ENCODE results near the gene BABAM2.
"Not testable (repeated sequence)": the region's sequence is repeated elsewhere in the genome, so short reads cannot be mapped to it uniquely, and the experiment has no call there.

The BABAM2 gene

DNA sequence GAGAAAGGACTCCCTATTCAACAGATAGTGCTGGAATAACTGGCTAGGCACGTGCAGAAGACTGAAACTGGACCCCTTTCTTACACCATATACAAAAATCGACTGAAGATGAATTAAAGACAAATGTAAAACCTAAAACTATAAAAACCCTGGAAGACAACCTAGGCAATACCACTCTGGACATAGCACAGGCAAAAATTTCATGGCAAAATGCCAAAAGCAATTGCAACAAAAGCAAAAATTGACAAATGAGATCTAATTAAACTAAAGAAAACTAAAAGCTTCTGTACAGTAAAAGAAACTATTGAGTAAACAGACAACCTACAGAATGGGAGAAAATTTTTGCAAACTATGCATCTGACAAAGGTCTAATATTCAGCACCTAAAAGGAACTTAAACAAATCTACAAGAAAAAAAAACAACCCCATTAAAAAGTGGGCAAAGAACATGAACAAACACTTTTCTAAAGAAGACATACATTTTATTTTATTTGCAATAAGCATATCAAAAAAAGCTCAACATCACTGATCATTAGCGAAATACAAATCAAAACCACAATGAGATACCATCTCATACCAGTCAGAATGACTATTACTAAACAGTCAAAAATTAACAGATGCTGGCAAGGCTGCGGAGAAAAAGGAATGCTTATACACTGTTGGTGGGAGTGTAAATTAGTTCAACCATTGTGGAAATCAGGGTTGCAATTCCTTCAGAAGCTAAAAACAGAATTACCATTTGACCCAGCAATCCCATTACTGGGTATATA lies 8.5 kb upstream of the BABAM2 start:
- not testable (repeated sequence) for DNase-seq

DNA sequence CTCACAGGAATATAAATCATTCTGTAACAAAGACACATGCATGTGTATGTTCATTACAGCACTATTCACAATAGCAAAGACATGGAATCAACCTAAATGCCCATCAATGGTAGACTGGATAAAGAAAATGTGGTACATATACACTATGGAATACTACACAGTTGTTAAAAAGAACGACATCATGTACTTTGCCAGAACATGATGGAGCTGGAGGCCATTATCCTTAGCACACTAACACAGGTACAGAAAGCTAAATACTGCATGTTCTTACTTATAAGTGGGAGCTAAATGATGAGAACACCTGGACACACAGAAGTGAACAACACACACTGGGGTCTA lies 8.0 kb upstream of the BABAM2 start:
- not testable (repeated sequence) for DNase-seq

DNA sequence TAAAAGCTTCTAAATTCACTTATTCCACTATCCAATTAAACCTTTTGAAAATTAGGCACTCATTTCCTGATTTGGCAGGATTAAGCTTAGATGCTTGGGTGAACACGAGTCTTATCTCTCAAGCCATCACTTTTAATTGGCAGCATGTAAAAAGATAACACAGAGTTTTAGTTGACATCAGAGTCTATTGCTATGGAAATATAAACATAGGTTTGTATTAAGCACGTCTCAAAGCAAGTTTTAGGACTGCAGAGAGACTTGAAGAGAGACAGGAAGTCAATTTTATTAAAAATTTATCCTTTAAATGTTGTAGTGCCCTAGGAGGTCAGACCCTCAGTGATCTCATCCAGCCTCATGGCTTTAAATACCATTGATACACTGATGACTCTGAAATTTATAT lies 5.9 kb upstream of the BABAM2 start:
- no peak for DNase-seq

DNA sequence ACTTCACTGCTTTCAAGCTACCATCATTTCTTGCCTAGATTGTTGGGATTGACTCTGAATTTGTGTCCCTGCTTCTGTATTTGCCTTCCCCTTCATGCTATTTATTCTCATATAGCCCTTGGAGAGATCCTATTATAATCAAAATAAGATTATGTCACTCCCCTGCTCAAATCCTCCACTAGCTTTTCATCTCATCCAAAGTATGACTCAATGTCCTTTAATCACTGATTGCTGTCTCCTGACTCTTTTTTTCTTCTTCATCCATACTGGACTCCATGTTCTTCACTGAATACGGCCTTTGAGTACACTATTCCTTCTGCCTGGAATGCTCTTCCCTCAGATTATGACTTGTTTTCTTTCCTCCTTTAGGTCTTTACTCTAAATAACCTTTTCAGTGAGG lies 5.3 kb upstream of the BABAM2 start:
- DNase-seq, result no peak

DNA sequence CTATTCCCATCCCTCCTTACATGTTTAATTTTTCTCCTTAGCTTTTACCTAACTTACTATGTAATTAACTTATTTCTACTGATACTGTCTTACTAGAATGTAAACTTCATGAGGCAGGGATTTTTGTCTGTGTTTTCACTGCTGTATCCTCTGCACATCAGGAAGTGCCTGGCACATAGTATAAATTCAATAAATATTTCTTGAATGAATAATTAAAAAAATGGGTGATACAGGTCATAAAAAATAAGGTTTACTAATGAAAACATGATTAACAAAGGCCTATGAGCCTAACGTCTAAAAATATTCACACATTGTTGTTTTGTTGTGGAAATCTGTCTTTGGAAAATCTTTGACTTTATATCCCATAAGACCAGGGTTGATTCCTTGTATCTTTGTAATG lies 4.9 kb upstream of the BABAM2 start:
- no peak for DNase-seq

DNA sequence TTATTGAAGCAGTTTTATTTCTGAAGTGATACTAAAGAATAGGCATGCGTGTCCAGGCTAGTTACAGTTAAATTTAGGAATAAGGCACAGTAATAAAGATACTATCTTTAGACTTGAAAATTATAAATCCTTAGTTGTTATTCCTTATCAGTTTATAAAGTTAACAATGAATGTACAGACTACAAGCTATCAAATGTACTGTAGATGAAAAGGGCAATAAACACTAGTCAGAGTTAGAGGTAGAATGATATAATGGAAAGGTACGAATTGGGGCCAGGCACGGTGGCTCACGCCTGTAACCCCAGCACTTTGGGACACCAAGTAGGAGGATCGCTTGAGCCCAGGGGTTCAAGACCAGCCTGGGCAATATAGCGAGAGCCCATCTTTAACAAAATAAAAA lies 4.2 kb upstream of the BABAM2 start:
- no peak for DNase-seq

DNA sequence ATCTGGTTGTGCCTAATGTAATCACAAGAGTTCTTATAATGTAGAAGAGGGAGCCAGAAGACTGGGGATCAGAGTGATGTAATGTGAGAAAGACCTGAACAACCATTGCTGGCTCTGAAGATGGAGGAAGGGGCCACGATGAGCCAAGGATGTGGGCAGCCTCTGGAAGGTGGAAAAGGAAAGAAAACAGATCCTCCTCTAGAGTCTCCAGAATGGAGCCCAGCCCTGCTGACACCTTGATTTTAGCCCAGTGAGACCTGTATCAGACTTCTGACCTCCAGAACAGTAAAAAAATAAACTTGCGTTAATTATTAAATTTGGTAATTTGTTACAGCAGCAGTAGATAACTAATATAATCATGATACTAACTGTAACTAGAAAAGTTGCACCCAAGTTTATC lies 3.4 kb upstream of the BABAM2 start:
- DNase-seq, result no peak

DNA sequence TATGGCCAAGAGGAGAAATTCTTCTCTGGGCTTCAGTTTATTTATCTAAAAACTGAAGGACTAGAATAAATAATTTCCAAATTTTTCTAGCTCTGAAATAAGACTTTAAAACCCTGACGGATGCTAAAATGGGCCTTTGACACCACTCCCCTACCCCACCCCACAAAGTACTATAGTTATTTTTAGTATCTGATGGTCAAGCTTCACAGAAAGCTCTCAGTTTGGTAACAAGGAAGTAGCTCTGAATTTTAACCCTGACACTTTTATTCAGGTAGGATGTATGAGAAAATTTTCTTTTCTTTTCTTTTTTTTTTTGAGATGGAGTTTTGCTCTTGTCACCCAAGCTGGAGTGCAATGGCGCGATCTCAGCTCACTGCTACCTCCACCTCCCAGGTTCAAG lies 2.7 kb upstream of the BABAM2 start:
- DNase-seq, result no peak

DNA sequence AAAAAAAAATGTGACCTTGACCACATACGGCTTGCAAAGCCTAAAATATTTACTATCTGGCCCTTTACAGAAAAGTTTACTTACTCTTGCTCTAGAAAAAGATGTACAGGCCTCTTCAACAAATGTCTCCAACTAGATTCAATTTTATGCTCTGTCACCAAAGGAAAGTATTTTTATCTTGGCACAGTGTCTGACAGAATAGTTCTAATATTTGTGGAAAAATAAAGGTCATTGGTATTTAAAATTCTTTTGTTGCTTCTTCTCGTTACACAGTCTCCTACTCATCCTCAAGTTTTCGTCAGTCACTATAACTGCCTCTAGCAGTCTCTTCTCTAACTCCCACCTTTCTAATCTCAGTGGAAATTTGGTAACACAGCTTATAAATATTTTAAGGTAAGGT lies 1.7 kb upstream of the BABAM2 start:
- DNase-seq, result no peak

DNA sequence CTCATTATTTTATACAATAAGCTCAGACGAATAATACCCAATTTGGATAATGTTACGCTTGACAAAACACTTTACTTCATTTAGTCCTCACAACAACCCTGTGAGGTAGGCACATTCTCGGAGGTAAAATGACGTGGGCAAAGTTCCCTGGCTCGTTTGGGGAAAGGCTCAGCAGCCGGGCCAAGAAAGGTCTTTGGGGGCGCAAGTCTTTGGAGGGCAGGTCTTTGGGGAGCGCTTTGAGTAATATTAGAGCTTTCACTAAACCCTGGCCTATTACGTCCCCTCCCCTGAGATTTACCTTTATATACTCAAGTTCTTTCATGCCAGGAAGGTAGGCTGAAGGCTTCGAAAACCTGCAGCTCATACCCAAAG lies 769 bp upstream of the BABAM2 start:
- DNase-seq, result no peak

DNA sequence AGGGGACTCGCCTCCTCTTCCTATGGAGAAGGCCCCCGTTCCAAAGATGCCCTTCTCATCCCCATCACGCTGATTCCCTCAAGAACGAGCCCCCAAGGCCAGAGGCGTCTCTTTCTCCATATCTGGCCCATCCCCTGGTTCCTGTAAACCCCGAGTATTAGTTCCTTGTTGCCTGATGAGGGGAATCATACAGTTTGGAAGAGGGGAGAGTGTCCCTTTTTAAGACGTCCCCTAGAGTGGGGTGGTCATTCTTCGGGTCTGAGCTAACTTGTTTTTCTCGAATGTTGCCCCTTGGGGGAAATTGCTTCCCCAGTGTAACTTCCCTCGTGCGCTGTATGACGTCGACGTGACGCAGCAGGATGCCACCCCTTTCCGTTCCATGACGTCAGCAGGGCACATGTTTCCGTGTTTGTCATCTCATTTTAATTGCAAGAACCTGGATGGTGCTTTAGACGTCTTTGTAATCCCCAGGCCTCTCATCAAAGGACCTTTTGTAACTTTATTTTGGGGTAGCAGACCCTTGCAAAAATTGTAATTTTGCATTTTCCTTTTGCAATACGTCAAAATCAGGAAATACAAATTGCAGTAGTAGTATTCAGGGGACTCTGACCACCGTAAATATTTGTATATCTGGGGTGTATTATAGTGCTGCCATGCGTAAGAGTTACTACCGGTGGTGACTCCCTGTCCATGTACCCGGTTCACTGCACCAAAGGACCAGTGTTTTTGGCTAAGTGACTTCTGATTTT lies 569 bp downstream of the BABAM2 start:
- DNase-seq, result peak; percentile 88

DNA sequence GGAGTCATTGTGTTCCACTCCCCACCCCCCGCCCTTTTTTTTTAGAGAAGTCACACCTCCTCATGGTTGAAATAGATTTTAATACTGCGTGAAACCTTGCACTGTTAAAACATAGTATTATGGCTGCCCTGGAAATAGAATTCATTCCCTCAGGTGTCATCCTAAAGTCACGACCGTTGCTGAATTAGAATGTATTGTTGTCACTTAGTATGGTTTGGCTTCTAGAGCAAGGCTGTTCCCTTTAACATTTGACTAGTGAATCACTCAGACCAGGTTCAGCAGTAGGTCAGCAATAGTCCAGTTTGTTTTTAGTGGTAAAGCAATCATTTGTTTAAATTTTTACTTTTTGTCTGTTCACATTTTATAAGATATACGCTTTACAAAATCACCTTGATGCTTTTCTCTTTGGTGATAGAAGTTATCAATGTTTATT lies 1.2 kb downstream of the BABAM2 start:
- DNase-seq, result no peak

DNA sequence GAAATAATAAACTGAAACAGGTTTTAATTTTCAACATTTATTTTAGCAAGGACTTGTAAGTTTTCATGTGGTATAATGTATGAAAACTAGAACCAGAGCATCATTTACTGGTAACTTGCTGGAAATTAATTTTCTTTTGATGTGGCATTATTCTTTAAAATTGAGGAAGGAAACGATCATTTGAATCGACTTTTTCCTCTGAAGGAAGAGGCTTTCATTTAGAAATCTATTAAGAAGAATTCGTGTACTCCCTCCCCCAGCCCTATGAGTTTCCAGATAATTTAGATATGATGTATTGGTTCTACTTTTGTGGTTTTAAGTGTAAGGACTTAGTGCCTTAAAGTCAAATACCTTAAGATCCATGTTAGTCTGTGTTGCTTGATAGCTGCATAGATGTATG lies 2.5 kb downstream of the BABAM2 start:
- peak; percentile 13 for DNase-seq

DNA sequence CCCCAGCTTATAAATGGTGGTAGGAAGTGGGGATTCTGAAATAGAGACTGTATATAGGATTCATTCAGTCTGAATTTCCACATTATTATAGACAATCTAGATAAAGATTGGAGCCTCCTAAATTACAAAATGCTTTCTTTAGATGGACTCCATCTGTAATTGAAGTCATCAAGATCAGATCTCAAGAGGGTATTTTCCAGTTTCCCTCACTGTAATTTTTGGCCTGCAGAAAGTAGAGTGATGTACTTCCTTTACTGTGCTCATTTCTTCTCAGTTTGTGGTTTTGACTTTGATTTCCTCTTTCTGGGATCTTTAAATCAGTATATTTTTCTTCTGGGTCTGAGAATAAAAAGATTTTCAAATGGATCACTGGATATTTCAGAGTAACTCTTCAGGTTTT lies 7.2 kb downstream of the BABAM2 start:
- peak; percentile 85 for DNase-seq

DNA sequence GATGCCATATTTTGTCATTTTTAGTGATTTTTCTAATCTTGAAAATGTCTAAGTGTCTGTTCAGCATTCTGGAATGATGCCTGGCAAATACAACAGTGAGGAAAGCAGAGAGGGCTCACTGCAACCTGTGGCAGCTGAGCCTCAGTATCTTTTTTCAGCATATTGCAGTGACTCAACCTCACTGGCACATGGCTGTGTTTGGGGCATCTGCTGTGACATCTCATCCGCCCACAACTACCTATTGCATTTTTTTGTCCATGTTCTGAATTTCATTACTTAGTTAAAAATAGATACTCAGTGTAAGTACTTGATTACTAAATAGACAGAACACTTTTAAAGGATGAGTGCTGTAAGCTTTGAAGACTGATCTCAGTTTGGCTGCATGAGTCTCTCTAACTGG lies 10.7 kb downstream of the BABAM2 start:
- DNase-seq, result peak; percentile 86

DNA sequence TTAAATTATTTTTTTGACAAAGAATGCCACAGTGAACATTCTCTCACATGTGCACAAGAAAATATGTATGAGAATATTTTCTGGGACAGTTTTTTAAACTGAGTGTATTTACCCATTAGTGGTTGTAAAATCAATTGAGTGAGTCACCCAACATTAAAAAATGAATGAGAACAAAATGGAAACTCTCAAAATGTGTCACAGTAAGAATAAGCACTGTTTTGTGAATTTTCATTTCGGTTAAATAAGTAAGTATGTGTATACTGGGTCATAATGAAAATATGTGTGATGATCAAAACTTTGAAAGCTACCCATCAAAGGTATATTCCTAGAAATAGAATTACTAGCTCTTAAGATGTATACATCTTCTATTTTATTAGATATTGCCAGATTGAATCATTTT lies 11.6 kb downstream of the BABAM2 start:
- DNase-seq, result peak; percentile 5

DNA sequence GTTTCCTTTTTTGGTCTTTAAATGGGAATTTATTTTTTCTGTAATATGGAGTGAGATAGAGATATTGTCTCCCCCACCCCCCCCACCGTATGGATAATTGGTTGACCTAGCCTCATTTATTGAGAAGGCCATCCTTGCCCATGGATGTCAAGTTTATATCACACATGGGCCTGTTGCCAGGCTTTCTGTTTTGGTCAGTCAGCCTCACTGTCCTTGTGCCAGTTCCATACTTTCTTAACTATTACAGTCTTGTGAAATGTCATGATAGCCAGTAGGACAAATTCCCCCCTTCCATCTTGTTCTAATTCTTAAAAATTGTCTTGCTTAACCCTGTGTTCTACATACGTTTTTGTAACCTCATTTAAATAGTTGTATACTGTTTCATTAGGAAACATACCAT lies 12.5 kb downstream of the BABAM2 start:
- peak; percentile 6 for DNase-seq

DNA sequence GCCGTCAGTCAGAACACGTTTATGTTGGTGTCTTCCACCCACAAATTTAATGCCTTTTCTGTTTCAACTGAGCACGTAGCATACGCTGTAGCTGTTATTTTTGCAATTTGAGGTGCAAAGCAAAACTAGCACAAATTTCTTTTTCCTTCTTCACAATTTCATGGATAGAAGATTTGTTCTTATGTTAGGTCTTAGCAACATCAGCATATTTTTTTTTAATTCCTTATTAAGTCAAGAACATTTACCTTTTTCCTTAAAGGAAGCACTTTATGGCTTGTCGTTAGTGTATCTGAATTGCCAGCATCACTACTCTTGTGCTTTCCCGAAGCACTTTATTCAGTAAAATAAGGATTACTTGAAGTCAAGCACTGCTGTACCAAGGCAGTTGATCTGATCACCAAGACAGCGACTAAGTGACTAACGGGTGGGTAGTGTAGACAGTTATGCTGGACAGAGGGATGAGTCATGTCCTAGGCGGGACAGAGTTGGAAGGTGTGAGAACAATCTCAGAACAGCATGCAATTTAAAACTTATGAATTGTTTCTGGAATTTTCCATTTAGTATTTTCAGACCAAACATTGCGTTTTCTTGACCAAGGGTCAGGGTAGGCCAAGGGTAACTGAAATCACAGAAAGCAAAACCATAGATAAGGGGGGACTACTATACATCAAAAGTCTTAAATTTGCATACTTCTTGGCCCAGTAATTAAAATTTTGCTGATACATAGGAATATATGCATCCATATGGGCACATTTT lies 13.3 kb downstream of the BABAM2 start:
- DNase-seq, result peak; percentile 36

DNA sequence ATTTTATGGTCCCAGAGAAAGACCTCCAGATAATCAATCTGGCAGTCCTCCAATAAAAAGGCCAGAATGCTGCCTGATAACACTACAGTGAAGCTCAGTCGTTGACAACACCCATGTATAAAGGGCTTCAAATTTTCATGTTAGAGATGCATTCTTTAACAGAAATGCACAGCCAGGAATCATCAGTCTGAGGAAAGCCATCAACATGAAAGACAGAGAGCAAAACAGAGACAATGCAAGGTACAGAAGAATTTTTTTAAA lies 13.8 kb downstream of the BABAM2 start:
- DNase-seq, result no peak

DNA sequence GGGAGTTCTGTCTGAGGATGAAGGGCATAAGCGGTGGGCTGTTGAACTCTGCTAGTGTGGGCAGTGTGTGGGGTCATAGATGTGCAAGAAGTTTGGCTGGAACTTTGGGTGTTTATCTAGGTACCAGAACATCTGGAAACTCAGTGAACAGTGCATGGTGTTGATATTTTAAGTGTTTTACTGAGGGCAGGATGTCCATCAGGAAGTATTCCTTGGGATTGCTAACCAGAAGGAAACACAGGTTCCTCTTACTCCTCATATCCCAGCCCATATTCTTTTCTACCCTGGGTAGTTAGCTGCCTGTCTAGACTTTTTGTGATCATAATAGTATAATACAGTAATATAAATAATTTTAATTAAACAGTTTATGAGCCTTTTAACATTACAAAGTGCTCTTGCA lies 15.5 kb downstream of the BABAM2 start:
- DNase-seq, result no peak

DNA sequence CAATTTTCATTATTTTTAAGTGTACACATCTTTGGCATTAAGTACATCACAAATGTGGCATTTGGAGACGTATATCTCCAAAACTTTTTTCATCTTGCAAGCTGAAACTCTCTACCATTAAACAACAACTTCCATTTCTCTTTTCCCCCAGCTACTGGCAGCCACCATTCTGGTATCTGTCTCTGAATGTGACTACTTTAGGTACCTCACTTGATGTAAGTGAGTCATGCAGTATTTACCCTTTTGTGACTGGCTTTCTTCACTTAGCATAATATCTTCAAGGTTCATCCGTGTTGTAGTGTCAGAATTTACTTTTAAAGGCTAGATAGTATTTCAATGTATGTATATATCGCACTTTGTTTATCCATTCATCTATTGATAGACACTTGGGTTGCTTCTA lies 17.0 kb downstream of the BABAM2 start:
- DNase-seq, result no peak

DNA sequence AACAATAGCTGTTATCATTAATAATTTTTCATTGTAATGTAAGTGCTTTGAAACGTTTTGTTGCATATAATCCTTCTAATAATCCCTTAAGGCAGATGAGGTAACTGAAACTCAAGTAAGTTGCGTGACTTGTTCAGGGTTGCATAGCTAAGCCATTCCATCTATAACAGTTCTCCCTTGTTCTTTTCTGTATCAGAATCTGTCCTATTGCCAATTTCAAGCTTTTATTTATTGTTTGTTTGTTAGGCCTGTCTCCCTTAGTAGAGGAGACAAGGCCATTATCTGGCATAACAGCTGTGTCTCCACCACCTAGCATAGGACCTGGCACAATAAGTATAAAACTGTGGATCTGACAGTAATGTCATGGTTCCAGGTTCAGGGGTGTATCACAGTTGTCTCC lies 19.4 kb downstream of the BABAM2 start:
- no peak for DNase-seq

DNA sequence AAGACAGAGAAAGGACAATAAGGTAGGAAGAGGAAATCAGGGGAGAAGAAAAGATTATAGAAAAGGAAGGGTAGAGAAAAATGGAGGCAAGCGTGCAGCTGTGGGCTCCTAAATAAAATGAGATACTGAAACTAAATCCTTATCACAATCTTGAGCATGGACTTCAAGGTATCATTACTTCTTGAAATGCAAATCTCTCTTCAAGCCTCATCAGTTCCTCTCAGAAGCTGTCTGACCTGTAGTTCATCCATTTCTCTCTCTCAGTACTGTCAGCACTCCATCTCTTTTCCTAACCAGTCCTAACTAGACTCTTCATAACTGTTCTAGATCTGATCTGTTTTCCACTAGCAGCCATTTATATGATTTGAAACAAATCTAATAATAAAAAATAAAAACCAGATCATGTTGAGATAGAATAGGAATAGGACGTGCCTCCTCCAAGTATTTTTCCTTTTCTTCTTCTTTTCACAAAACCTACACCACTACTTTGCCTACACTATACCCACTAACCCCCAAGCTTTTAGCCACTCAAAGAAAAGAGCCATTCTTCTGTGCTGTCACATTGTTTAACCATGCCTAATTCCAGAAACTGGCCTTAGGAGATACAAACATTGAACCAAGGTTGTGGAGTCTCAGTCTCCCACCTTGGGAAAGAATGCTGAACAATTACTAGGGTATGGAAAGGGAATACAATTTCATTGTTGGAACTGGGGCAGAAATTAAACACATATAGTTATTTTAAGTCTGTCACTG lies 21.1 kb downstream of the BABAM2 start:
- no peak for DNase-seq

DNA sequence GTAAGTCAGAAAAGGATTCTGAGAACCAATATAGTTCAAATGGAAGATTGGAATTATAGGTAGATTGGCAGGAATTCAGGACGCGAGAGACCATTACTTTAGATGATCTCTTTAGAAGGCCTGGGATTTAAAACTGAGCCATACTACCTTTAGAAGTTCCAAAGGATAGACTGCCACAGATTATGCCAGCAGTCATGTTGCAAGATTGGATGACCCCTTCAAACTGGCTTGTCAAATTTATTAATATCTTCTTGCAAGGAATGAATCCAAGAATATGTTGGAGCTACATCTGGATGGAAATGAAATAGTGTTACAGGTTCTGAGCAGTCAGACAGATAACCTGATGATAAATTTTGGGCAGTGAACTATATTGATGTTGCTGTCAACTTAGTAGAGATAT lies 22.0 kb downstream of the BABAM2 start:
- DNase-seq, result no peak
